Stomach (tissue), 4 donors: ENCODE results near the gene GRHL3.

Source experiments
- EP300 ChIP-seq: sonication (generic); formaldehyde crosslinking; IDR thresholded peaks from one replicate; pipeline ENCODE4 v1.6.1; 2017; ENCODE audit warnings: antibody characterized with exemption
- POLR2A ChIP-seq, 4 donors: fragments of 450-650 bp; IDR thresholded peaks; one replicate each; pipeline ENCODE4 v1.6.1; 2016; ENCODE audit warnings: antibody characterized with exemption in 4 of 4, control low read depth in 2 of 4, mild to moderate bottlenecking in 1 of 4, moderate library complexity in 1 of 4
- TF ChIP-seq, protein P1 (sequence below), 7 experiments: fragments of 450-650 bp in 4 of 7; fragments of 200-600 bp in 3 of 7; sonication (generic) in 3 of 7; IDR thresholded peaks; one replicate each; pipeline ENCODE4 v1.5.1; 2016 to 2019; ENCODE audit warnings: antibody characterized with exemption in 7 of 7, control low read depth in 2 of 7, mild to moderate bottlenecking in 1 of 7

DNA sequence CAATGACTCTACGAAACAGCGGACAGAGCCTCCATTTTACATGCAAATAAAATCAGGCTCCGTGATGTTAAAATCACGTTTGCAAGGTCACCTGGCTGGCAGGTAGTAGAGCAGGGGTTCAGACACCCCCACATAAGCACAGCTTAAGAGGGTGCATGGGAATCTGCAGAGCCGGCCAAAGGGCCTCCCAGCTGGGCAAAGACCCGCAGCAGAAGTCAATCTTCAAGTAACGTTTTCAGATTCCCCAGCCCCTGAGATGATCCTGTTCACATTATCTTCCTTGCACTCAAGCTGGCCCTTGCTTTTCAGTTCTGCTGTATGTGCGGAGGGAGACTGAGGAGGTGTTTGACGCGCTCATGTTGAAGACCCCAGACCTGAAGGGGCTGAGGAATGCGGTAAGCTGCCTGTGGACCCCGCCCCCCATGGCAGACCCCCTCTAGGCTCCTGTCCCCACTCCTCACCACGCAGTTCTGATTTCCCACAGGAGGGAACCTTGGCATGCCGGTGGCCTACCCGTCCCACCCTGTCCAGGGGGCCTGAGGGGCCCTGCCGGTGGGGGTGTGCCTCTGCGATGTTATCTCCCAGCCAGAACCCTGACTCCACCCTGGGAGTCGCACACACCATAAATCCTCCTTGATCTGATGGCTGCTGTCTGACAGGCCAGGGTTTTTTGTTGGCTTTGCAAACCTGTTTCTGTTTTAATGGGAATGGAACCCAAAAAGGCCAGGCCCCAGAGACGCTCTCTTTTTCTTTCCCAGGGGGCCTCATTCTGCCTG lies 28.2 kb downstream of the GRHL3 start:
- no peak for TF ChIP-seq POLR2A (IDR thresholded peaks at IDR 0.05)
- no peak for TF ChIP-seq EP300
- TF ChIP-seq, protein P1, sequence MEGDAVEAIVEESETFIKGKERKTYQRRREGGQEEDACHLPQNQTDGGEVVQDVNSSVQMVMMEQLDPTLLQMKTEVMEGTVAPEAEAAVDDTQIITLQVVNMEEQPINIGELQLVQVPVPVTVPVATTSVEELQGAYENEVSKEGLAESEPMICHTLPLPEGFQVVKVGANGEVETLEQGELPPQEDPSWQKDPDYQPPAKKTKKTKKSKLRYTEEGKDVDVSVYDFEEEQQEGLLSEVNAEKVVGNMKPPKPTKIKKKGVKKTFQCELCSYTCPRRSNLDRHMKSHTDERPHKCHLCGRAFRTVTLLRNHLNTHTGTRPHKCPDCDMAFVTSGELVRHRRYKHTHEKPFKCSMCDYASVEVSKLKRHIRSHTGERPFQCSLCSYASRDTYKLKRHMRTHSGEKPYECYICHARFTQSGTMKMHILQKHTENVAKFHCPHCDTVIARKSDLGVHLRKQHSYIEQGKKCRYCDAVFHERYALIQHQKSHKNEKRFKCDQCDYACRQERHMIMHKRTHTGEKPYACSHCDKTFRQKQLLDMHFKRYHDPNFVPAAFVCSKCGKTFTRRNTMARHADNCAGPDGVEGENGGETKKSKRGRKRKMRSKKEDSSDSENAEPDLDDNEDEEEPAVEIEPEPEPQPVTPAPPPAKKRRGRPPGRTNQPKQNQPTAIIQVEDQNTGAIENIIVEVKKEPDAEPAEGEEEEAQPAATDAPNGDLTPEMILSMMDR (IDR thresholded peaks at IDR 0.05) = no peak
